ENCODE data around the gene MIGA1. TPM values are rescaled to one million over a fixed set of nuclear protein-coding genes. Genes with fewer than 3 reads are reported as not detected.
A peak's percentile ranks its signal among the peaks of the same experiment; 100 is the strongest.

MIGA1 gene
- total and polyA plus RNA-seq, 9 of the 15 experiments (the other 6 are each of a cell fraction or from before 2014, with no cell fraction given): 1.6 to 5.1 (median 2.9) TPM

- TF ChIP-seq ELK3 (CRISPR knock-in tag; IDR thresholded peaks at IDR 0.05): no peak
- no peak for TF ChIP-seq TBP (optimal IDR thresholded peaks at IDR 0.05; ENCODE audit: low read depth, low read length)
- TF ChIP-seq NBN (IDR thresholded peaks at IDR 0.05; ENCODE audit: low read depth): peak; percentile 70; the same call in 1 of the 2 replicates
- TF ChIP-seq CBX1 (IDR thresholded peaks at IDR 0.05; ENCODE audit: low read depth): no peak
- TF ChIP-seq TFAP4 (CRISPR knock-in tag; IDR thresholded peaks at IDR 0.05; ENCODE audit: borderline replicate concordance): no peak; the same call in 1 of the 2 replicates
- TF ChIP-seq TGIF2 (CRISPR knock-in tag; IDR thresholded peaks at IDR 0.05): no peak
- TF ChIP-seq FOXJ2 (tag; IDR thresholded peaks at IDR 0.05): no peak
- no peak for TF ChIP-seq NCOA6 (IDR thresholded peaks at IDR 0.05)
- TF ChIP-seq ZBTB9 (CRISPR knock-in tag; IDR thresholded peaks at IDR 0.05): peak; percentile 86
- TF ChIP-seq SMARCA4 (IDR thresholded peaks at IDR 0.05): peak; percentile 86
- no peak for TF ChIP-seq PTRF (tag; IDR thresholded peaks at IDR 0.05)
- TF ChIP-seq E2F3 (CRISPR knock-in tag; IDR thresholded peaks at IDR 0.05): no peak
- no peak for TF ChIP-seq EZH2 (IDR thresholded peaks at IDR 0.05; ENCODE audit: borderline replicate concordance, low read depth, low read length)
- TF ChIP-seq GTF3C2 (IDR thresholded peaks at IDR 0.05; ENCODE audit: borderline replicate concordance, extremely low read depth, insufficient read length): no peak
- TF ChIP-seq MNT (conservative IDR thresholded peaks at IDR 0.05): 0 out of 4 replicates have a peak, but pooled peaks of 1 of the 2 experiments have one; percentile 42
- TF ChIP-seq TAL1 (IDR thresholded peaks at IDR 0.05): no peak
- TF ChIP-seq ZFX (CRISPR knock-in tag; IDR thresholded peaks at IDR 0.05): no peak
- TF ChIP-seq PHF8 (IDR thresholded peaks at IDR 0.05; ENCODE audit: borderline replicate concordance, low read length): no peak
- TF ChIP-seq FOS (IDR thresholded peaks at IDR 0.05; ENCODE audit: extremely low read depth, insufficient read length): peak; percentile 49
Observed at GRCh38 chr1:77762072-77762476, 17.4 kb upstream of the MIGA1 start (continued).

Measured in K562 (cell line).